Osteoblast (primary cell): ENCODE measurements around the gene HAUS1. TPM values are rescaled to one million over a fixed set of nuclear protein-coding genes. Genes with fewer than 3 reads are reported as not detected.

Experiments used
- DNase-seq: peaks from one replicate; pipeline ENCODE4 v3.0.0; 2011; ENCODE audit warnings: low spot score, mixed read lengths; ENCODE audit not compliant: insufficient read length; ENCODE audit errors: missing footprints
- H2AFZ ChIP-seq: 2 replicates; pipeline ENCODE4 v1.6.0; 2011; ENCODE audit warnings: mild to moderate bottlenecking, low read length
- H3K27ac ChIP-seq: 2 replicates; pipeline ENCODE4 v1.5.1; 2011; ENCODE audit warnings: mild to moderate bottlenecking, low read depth, low read length, moderate library complexity
- H3K27me3 ChIP-seq: 2 replicates; pipeline ENCODE4 v1.6.0; 2012; ENCODE audit warnings: mild to moderate bottlenecking, control low read depth, inconsistent platforms, low read length, moderate library complexity; ENCODE audit not compliant: insufficient read depth
- H3K36me3 ChIP-seq: 2 replicates; pipeline ENCODE4 v1.5.1; 2011; ENCODE audit warnings: mild to moderate bottlenecking, low read length, control low read depth, moderate library complexity; ENCODE audit not compliant: insufficient read depth
- H3K4me1 ChIP-seq: 2 replicates; pipeline ENCODE4 v1.5.1; 2011; ENCODE audit warnings: mild to moderate bottlenecking, low read length, control low read depth, moderate library complexity; ENCODE audit not compliant: insufficient read depth
- H3K4me2 ChIP-seq: 2 replicates; pipeline ENCODE4 v1.6.0; 2011; ENCODE audit warnings: mild to moderate bottlenecking, low read length; ENCODE audit not compliant: insufficient read depth
- H3K4me3 ChIP-seq: fragments of 200-600 bp; sonication (generic); 3 replicates; pipeline ENCODE4 v1.5.1; 2012; ENCODE audit warnings: mild to moderate bottlenecking, low read length, inconsistent platforms; ENCODE audit not compliant: insufficient read depth
- H3K79me2 ChIP-seq: 2 replicates; pipeline ENCODE4 v1.6.0; 2012; ENCODE audit warnings: mild to moderate bottlenecking, low read length, control low read depth, inconsistent platforms; ENCODE audit not compliant: insufficient read depth
- H3K9me3 ChIP-seq: 2 replicates; pipeline ENCODE4 v1.5.1; 2011; ENCODE audit warnings: low read depth, low read length, control low read depth
- H4K20me1 ChIP-seq: 2 replicates; pipeline ENCODE4 v1.6.0; 2012; ENCODE audit warnings: mild to moderate bottlenecking, low read length, control low read depth; ENCODE audit not compliant: insufficient read depth
- total RNA-seq: library from RNA; depleted of rRNA; stranded (reverse); fragments of >200 nt; gene quantifications from 2 replicates; pipeline ENCODE4 v1.2.3, GENCODE V29; 2012
- TF ChIP-seq, protein P1 (sequence below): IDR thresholded peaks from 2 replicates; pipeline ENCODE4 v1.5.1; 2011; ENCODE audit warnings: mild to moderate bottlenecking, low read depth, low read length, moderate library complexity; ENCODE audit errors: extremely low read depth

The HAUS1 gene
- total RNA-seq, 1 donor = 40.9 TPM

GRCh38 chr18:46152808-46153617, 48.8 kb downstream of the HAUS1 start:
- no peaks in the 10 kb centered on the region for H3K79me2 ChIP-seq
- H3K27me3 ChIP-seq = no peaks in the 10 kb centered on the region
- no peak for DNase-seq
- peak overlapping the region; percentile 28 for H3K27ac ChIP-seq
- no peaks in the 10 kb centered on the region for H3K36me3 ChIP-seq
- TF ChIP-seq, protein P1, sequence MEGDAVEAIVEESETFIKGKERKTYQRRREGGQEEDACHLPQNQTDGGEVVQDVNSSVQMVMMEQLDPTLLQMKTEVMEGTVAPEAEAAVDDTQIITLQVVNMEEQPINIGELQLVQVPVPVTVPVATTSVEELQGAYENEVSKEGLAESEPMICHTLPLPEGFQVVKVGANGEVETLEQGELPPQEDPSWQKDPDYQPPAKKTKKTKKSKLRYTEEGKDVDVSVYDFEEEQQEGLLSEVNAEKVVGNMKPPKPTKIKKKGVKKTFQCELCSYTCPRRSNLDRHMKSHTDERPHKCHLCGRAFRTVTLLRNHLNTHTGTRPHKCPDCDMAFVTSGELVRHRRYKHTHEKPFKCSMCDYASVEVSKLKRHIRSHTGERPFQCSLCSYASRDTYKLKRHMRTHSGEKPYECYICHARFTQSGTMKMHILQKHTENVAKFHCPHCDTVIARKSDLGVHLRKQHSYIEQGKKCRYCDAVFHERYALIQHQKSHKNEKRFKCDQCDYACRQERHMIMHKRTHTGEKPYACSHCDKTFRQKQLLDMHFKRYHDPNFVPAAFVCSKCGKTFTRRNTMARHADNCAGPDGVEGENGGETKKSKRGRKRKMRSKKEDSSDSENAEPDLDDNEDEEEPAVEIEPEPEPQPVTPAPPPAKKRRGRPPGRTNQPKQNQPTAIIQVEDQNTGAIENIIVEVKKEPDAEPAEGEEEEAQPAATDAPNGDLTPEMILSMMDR = no peak
- H3K4me2 ChIP-seq = peak overlapping the region; percentile 69
- peak overlapping the region; percentile 44 for H3K4me3 ChIP-seq
- peaks cover 34% of the 10 kb centered on the region for H3K4me1 ChIP-seq
- no peaks in the 10 kb centered on the region for H3K9me3 ChIP-seq
- no peak overlapping the region for H2AFZ ChIP-seq
- H4K20me1 ChIP-seq = no peaks in the 10 kb centered on the region

DNA sequence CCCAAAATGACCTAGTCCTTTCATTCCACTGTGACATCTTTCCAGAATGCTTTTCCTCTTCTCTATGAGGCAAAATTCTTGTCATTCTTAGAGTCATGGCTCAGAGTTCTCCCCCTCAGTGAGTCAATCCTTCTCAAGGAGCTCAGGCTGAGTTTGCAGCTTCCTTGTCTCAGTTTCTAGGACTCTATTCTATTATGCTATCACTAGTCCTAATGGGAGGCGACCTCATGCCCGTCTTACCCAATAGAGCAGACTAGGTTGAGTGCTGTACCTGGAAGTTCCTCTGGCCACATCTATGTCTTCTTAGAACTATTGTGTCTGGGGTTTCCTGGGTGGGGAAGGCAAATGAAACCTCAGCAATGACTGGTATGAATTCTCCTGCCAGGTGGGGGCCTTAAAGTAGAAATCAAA, 51.5 kb downstream of the HAUS1 start:
- Histone ChIP-seq H3K4me3 (no peak overlapping the region), H3K27me3 (no peaks in the 10 kb centered on the region), H3K36me3 (no peaks in the 10 kb centered on the region), H3K4me1 (peaks cover 41% of the 10 kb centered on the region), H2AFZ (no peak overlapping the region), H3K9me3 (no peaks in the 10 kb centered on the region), H3K27ac (peak overlapping the region; percentile 17), H4K20me1 (no peaks in the 10 kb centered on the region), H3K79me2 (no peaks in the 10 kb centered on the region), H3K4me2 (peak overlapping the region; percentile 51)
- peak; percentile 91 for DNase-seq
- TF ChIP-seq, protein P1 = no peak

GRCh38 chr18:46156124-46156745, 52.0 kb downstream of the HAUS1 start:
- H3K4me3 ChIP-seq = no peak overlapping the region
- DNase-seq = no peak
- no peak overlapping the region for H2AFZ ChIP-seq
- peak overlapping the region; percentile 17 for H3K27ac ChIP-seq
- no peaks in the 10 kb centered on the region for H3K36me3 ChIP-seq
- H3K4me2 ChIP-seq = peak overlapping the region; percentile 51
- no peaks in the 10 kb centered on the region for H4K20me1 ChIP-seq
- peaks cover 41% of the 10 kb centered on the region for H3K4me1 ChIP-seq
- TF ChIP-seq, protein P1 = no peak
- H3K79me2 ChIP-seq = no peaks in the 10 kb centered on the region
- H3K9me3 ChIP-seq = no peaks in the 10 kb centered on the region
- H3K27me3 ChIP-seq = no peaks in the 10 kb centered on the region

GRCh38 chr18:46156843-46157242, 52.7 kb downstream of the HAUS1 start:
- H3K4me2 ChIP-seq = no peak overlapping the region
- H3K4me3 ChIP-seq = no peak overlapping the region
- no peaks in the 10 kb centered on the region for H4K20me1 ChIP-seq
- H3K27me3 ChIP-seq = no peaks in the 10 kb centered on the region
- H2AFZ ChIP-seq = no peak overlapping the region
- H3K36me3 ChIP-seq = no peaks in the 10 kb centered on the region
- no peak overlapping the region for H3K27ac ChIP-seq
- TF ChIP-seq, protein P1 = no peak
- H3K79me2 ChIP-seq = no peaks in the 10 kb centered on the region
- no peaks in the 10 kb centered on the region for H3K9me3 ChIP-seq
- peaks cover 40% of the 10 kb centered on the region for H3K4me1 ChIP-seq
- no peak for DNase-seq
